Type B pancreatic cell (in vitro differentiated cells): Measurements from ENCODE around the gene OLFM4. TPM values are rescaled to one million over a fixed set of nuclear protein-coding genes. Genes with fewer than 3 reads are reported as not detected.

ENCODE experiments used
- DNase-seq: peaks from one replicate; pipeline ENCODE4 v3.0.0; 2021; ENCODE audit warnings: mixed read lengths; ENCODE audit not compliant: unreplicated experiment; ENCODE audit errors: extremely low spot score
- H3K27ac Mint-ChIP-seq: 2 replicates; pipeline ENCODE4 v1.8.0; 2021; ENCODE audit warnings: mild to moderate bottlenecking, mixed read lengths
- H3K27me3 Mint-ChIP-seq: 2 replicates; pipeline ENCODE4 v1.8.0; 2021; ENCODE audit warnings: mixed read lengths
- H3K36me3 Mint-ChIP-seq: 2 replicates; pipeline ENCODE4 v1.8.0; 2021; ENCODE audit warnings: mixed read lengths
- H3K4me1 Mint-ChIP-seq: one replicate; pipeline ENCODE4 v1.8.0; 2021; ENCODE audit warnings: mixed read lengths; ENCODE audit not compliant: unreplicated experiment
- H3K4me3 Mint-ChIP-seq: 2 replicates; pipeline ENCODE4 v1.8.0; 2021; ENCODE audit warnings: mild to moderate bottlenecking, mixed read lengths
- H3K9me3 Mint-ChIP-seq: 2 replicates; pipeline ENCODE4 v1.8.0; 2021; ENCODE audit warnings: mixed read lengths
- CTCF ChIP-seq: fragments of 200-600 bp; sonication (generic); conservative IDR thresholded peaks from 2 replicates; pipeline ENCODE4 v1.5.0; 2021; ENCODE audit warnings: antibody characterized with exemption, mild to moderate bottlenecking
- total RNA-seq: library from RNA; stranded (reverse); gene quantifications from 2 replicates; pipeline ENCODE4 v1.2.1, GENCODE V29; 2021; ENCODE audit warnings: low replicate concordance

Gene OLFM4
- total RNA-seq, 1 donor from 2014 or later, result 16.9 TPM

GRCh38 chr13:52997951-52998876, 30.4 kb upstream of the OLFM4 start:
- H3K9me3 Mint-ChIP-seq, result no peaks in the 10 kb centered on the region
- H3K27ac Mint-ChIP-seq, result no peak overlapping the region
- no peak for DNase-seq

GRCh38 chr13:52999093-52999696, 29.4 kb upstream of the OLFM4 start:
- Mint-ChIP-seq H3K27ac (no peak overlapping the region), H3K27me3 (peaks cover 9% of the 10 kb centered on the region), H3K4me3 (no peak overlapping the region), H3K4me1 (peaks cover 13% of the 10 kb centered on the region), H3K9me3 (no peaks in the 10 kb centered on the region), H3K36me3 (no peaks in the 10 kb centered on the region)
- no peak for TF ChIP-seq CTCF
- no peak for DNase-seq

More at GRCh38 chr13:52997951-52998876, 30.4 kb upstream of the OLFM4 start:
- Mint-ChIP-seq H3K27me3 (peaks cover 6% of the 10 kb centered on the region), H3K4me3 (no peak overlapping the region), H3K4me1 (peaks cover 18% of the 10 kb centered on the region), H3K36me3 (no peaks in the 10 kb centered on the region)
- no peak for TF ChIP-seq CTCF

GRCh38 chr13:53001444-53002225, 27.0 kb upstream of the OLFM4 start:
- no peaks in the 10 kb centered on the region for H3K36me3 Mint-ChIP-seq
- DNase-seq, result no peak
- no peaks in the 10 kb centered on the region for H3K9me3 Mint-ChIP-seq
- peaks cover 20% of the 10 kb centered on the region for H3K27me3 Mint-ChIP-seq
- no peak overlapping the region for H3K4me3 Mint-ChIP-seq
- no peak for TF ChIP-seq CTCF
- peaks cover 15% of the 10 kb centered on the region for H3K4me1 Mint-ChIP-seq
- no peak overlapping the region for H3K27ac Mint-ChIP-seq

GRCh38 chr13:53004573-53004972, 24.0 kb upstream of the OLFM4 start:
- DNase-seq, result no peak
- peaks cover 23% of the 10 kb centered on the region for H3K27me3 Mint-ChIP-seq
- no peaks in the 10 kb centered on the region for H3K9me3 Mint-ChIP-seq
- peaks cover 23% of the 10 kb centered on the region for H3K4me1 Mint-ChIP-seq
- H3K27ac Mint-ChIP-seq, result no peak overlapping the region
- no peaks in the 10 kb centered on the region for H3K36me3 Mint-ChIP-seq
- TF ChIP-seq CTCF, result no peak
- no peak overlapping the region for H3K4me3 Mint-ChIP-seq

GRCh38 chr13:53005626-53006025, 23.0 kb upstream of the OLFM4 start:
- TF ChIP-seq CTCF, result no peak
- Mint-ChIP-seq H3K9me3 (no peaks in the 10 kb centered on the region), H3K4me1 (peaks cover 23% of the 10 kb centered on the region), H3K27ac (no peak overlapping the region), H3K4me3 (no peak overlapping the region), H3K36me3 (no peaks in the 10 kb centered on the region), H3K27me3 (peaks cover 23% of the 10 kb centered on the region)
- no peak for DNase-seq
